Activated naive CD4-positive, alpha-beta T cell treated with Interleukin-2 at 50 U/mL for 16 hours (primary cell): ENCODE measurements around the gene HYKK.
"Not testable (repeated sequence)": the region's sequence is repeated elsewhere in the genome, so short reads cannot be mapped to it uniquely, and the experiment has no call there.

Experiments
- DNase-seq: peaks from one replicate; pipeline ENCODE4 v3.0.0-alpha.2; 2020

The HYKK gene

GRCh38 chr15:78540871-78541743 is 33.7 kb downstream of the HYKK start:
- DNase-seq: peak; percentile 17

- DNase-seq: no peak
Observed at GRCh38 chr15:78541744-78542034, 34.3 kb downstream of the HYKK start.

- DNase-seq: no peak
Observed at GRCh38 chr15:78542647-78543046, 35.3 kb downstream of the HYKK start.

- no peak for DNase-seq
Observed at GRCh38 chr15:78550194-78550593, 42.8 kb downstream of the HYKK start.

GRCh38 chr15:78550815-78551214 is 43.4 kb downstream of the HYKK start:
- DNase-seq: no peak

- no peak for DNase-seq
Observed at GRCh38 chr15:78551902-78552301, 44.5 kb downstream of the HYKK start.

- no peak for DNase-seq
Observed at GRCh38 chr15:78552597-78552996, 45.2 kb downstream of the HYKK start.

GRCh38 chr15:78560201-78560600 is 52.8 kb downstream of the HYKK start:
- not testable (repeated sequence) for DNase-seq

GRCh38 chr15:78561490-78561889 is 54.1 kb downstream of the HYKK start:
- no peak for DNase-seq

GRCh38 chr15:78563092-78563491 is 55.7 kb downstream of the HYKK start:
- no peak for DNase-seq

GRCh38 chr15:78564743-78565096 is 57.3 kb downstream of the HYKK start:
- DNase-seq: no peak

GRCh38 chr15:78565097-78565950 is 57.9 kb downstream of the HYKK start, which contains the start of gene CHRNA5:
TSS of gene CHRNA5 (plus strand) at chr15:78565520. CDS start at chr15:78565720, 200 bp downstream.
- DNase-seq: peak; percentile 69

- DNase-seq: no peak
Observed at GRCh38 chr15:78565951-78566774, 58.8 kb downstream of the HYKK start.

- no peak for DNase-seq
Observed at GRCh38 chr15:78567531-78567930, 60.2 kb downstream of the HYKK start.

- no peak for DNase-seq
Observed at GRCh38 chr15:78570710-78571109, 63.3 kb downstream of the HYKK start.

GRCh38 chr15:78571382-78571781 is 64.0 kb downstream of the HYKK start:
- no peak for DNase-seq

- DNase-seq: no peak
Observed at GRCh38 chr15:78573416-78573815, 66.0 kb downstream of the HYKK start.

- no peak for DNase-seq
Observed at GRCh38 chr15:78574944-78575343, 67.6 kb downstream of the HYKK start.
